CD4-positive, CD25-positive, alpha-beta regulatory T cell (primary cell): ENCODE data around the gene LTBP4. TPM values are rescaled to one million over a fixed set of nuclear protein-coding genes. Genes with fewer than 3 reads are reported as not detected.

ENCODE experiments used
- ATAC-seq, 2 donors: fragments of 150-1000 bp; cut with Tn5 transposase; one replicate each; pipeline ENCODE4 v1.10.0; 2021; ENCODE audit warnings: low read depth in 2 of 2, moderate number of reproducible peaks in 2 of 2, moderate library complexity in 1 of 2
- DNase-seq, 3 donors: peaks; one replicate each; pipeline versions ENCODE4 v3.0.0 to v3.0.0-alpha.2; 2012 to 2022; ENCODE audit warnings: mixed read lengths in 1 of 3
- H3K27ac ChIP-seq: one replicate; pipeline ENCODE4 v1.7.0; 2013; ENCODE audit warnings: mild to moderate bottlenecking, low read length; ENCODE audit not compliant: insufficient read depth, poor library complexity, severe bottlenecking
- H3K27me3 ChIP-seq: one replicate; pipeline ENCODE4 v1.7.0; 2013; ENCODE audit warnings: low read length; ENCODE audit not compliant: control insufficient read depth, insufficient read depth
- H3K36me3 ChIP-seq: one replicate; pipeline ENCODE4 v1.7.0; 2013; ENCODE audit warnings: mild to moderate bottlenecking, low read length, moderate library complexity; ENCODE audit not compliant: control insufficient read depth, insufficient read depth
- H3K4me1 ChIP-seq: 2 replicates; pipeline ENCODE4 v1.7.0; 2013; ENCODE audit warnings: mild to moderate bottlenecking, low read length; ENCODE audit not compliant: insufficient read depth, control insufficient read depth, poor library complexity, severe bottlenecking
- H3K4me3 ChIP-seq: one replicate; pipeline ENCODE4 v1.7.0; 2013; ENCODE audit warnings: low read depth, mild to moderate bottlenecking, low read length, moderate library complexity
- H3K9me3 ChIP-seq, 2 experiments: 1 replicate in 1 of 2; 2 replicates in 1 of 2; pipeline ENCODE4 v1.7.0; 2013; ENCODE audit warnings: low read length in 2 of 2, mild to moderate bottlenecking in 1 of 2, moderate library complexity in 1 of 2; ENCODE audit not compliant: control insufficient read depth in 2 of 2
- H3K27ac Mint-ChIP-seq, 3 donors: one replicate each; pipeline ENCODE4 v1.8.0; 2020 to 2022; ENCODE audit warnings: mild to moderate bottlenecking in 3 of 3, mixed read lengths in 3 of 3, moderate library complexity in 2 of 3
- H3K27me3 Mint-ChIP-seq: one replicate; pipeline ENCODE4 v1.8.0; 2022; ENCODE audit warnings: mild to moderate bottlenecking, mixed read lengths
- H3K36me3 Mint-ChIP-seq: one replicate; pipeline ENCODE4 v1.8.0; 2020; ENCODE audit warnings: mixed read lengths
- H3K4me1 Mint-ChIP-seq, 4 donors: one replicate each; pipeline ENCODE4 v1.8.0; 2020 to 2022; ENCODE audit warnings: mixed read lengths in 4 of 4, mild to moderate bottlenecking in 1 of 4
- H3K4me3 Mint-ChIP-seq, 4 donors: one replicate each; pipeline ENCODE4 v1.8.0; 2020 to 2022; ENCODE audit warnings: mild to moderate bottlenecking in 4 of 4, mixed read lengths in 4 of 4, moderate library complexity in 3 of 4
- H3K9me3 Mint-ChIP-seq, 7 donors: one replicate each; pipeline ENCODE4 v1.8.0; 2020 to 2022; ENCODE audit warnings: mixed read lengths in 7 of 7, mild to moderate bottlenecking in 3 of 7, moderate library complexity in 2 of 7
- polyA plus RNA-seq, 4 donors: library from polyadenylated mRNA; unstranded; fragments of 300-500 nt; fragmentation: Illumina TruSeq; gene quantifications; one replicate each; pipeline ENCODE4 v1.2.3, GENCODE V29; 2021
- total RNA-seq: library from RNA; stranded (reverse); gene quantifications from one replicate; pipeline ENCODE4 v1.2.3, GENCODE V29; 2022

Gene LTBP4
- total and polyA plus RNA-seq, 5 donors from 2014 or later: 20.7 to 115 (median 30.9) TPM

- no peaks in the 10 kb centered on the region for H3K36me3 Mint-ChIP-seq
- peak overlapping the region in 1 of 3 donors; percentile 13 for H3K27ac Mint-ChIP-seq
- peak in 1 of 3 donors; percentile 26 for DNase-seq
- Histone ChIP-seq H3K36me3 (no peaks in the 10 kb centered on the region), H3K9me3 (no peaks in the 10 kb centered on the region), H3K4me1 (peaks cover 80% of the 10 kb centered on the region), H3K4me3 (no peak overlapping the region), H3K27ac (no peak overlapping the region), H3K27me3 (peaks cover 11% of the 10 kb centered on the region)
- H3K4me3 Mint-ChIP-seq: peak overlapping the region in 3 of 4 donors; percentile 55 to 77 (median 77)
- peaks cover 5 to 68% (median 31%) of the 10 kb centered on the region in 4 donors for H3K4me1 Mint-ChIP-seq
- peaks cover 0 to 2% (median 0%) of the 10 kb centered on the region in 7 donors for H3K9me3 Mint-ChIP-seq
- ATAC-seq: no peak
- peaks cover 55% of the 10 kb centered on the region for H3K27me3 Mint-ChIP-seq
Measured at GRCh38 chr19:40599331-40599901, 1.8 kb upstream of the LTBP4 start.

GRCh38 chr19:40599902-40600569 lies 1.1 kb upstream of the LTBP4 start:
- Mint-ChIP-seq H3K27me3 (peaks cover 55% of the 10 kb centered on the region), H3K9me3 (peaks cover 0 to 2% (median 0%) of the 10 kb centered on the region in 7 donors), H3K27ac (peak overlapping the region in 1 of 3 donors; percentile 13), H3K4me1 (peaks cover 5 to 68% (median 34%) of the 10 kb centered on the region in 4 donors), H3K36me3 (no peaks in the 10 kb centered on the region), H3K4me3 (peak overlapping the region; percentile 18 to 78 (median 74))
- ATAC-seq (no peak), DNase-seq (no peak)
- H3K4me1 ChIP-seq: peaks cover 80% of the 10 kb centered on the region
- peaks cover 11% of the 10 kb centered on the region for H3K27me3 ChIP-seq
- H3K36me3 ChIP-seq: no peaks in the 10 kb centered on the region
- H3K4me3 ChIP-seq: no peak overlapping the region
- H3K27ac ChIP-seq: no peak overlapping the region
- H3K9me3 ChIP-seq: no peaks in the 10 kb centered on the region

DNA sequence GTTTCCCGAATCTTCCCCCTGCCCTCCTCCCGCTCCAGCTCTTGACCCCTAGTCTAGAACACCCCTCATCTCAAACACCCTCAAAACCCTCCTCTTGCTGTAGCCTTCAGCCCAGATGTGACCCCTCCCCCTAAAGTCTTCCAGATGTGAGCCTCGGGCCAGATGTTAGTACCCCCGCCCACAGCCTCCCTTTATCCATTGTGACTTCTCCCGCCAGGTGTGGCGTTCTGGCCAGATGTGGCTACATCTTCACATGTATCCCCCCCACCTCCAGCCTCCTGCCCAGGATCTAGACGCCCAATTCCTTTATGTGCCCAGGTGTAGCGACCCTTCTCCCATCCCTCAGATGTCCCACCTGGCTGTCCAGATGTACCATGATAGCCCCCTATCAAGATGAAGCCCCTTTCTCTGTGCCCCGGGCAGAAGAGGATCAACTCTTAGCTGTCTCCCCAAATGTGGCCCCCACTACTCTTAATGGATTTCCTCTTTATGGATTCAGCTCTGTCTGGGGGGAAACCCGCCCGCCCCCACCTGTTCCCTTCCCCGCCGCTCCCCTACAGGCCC lies 517 bp upstream of the LTBP4 start:
- ATAC-seq (no peak), DNase-seq (no peak)
- no peaks in the 10 kb centered on the region for H3K36me3 ChIP-seq
- Mint-ChIP-seq H3K9me3 (peaks cover 0 to 2% (median 0%) of the 10 kb centered on the region in 7 donors), H3K4me3 (peak overlapping the region; percentile 18 to 78 (median 73)), H3K27me3 (peaks cover 55% of the 10 kb centered on the region), H3K27ac (peak overlapping the region in 2 of 3 donors; percentile 20 to 81), H3K36me3 (no peaks in the 10 kb centered on the region), H3K4me1 (peaks cover 5 to 72% (median 37%) of the 10 kb centered on the region in 4 donors)
- peaks cover 11% of the 10 kb centered on the region for H3K27me3 ChIP-seq
- peaks cover 83% of the 10 kb centered on the region for H3K4me1 ChIP-seq
- no peak overlapping the region for H3K27ac ChIP-seq
- H3K9me3 ChIP-seq: no peaks in the 10 kb centered on the region
- H3K4me3 ChIP-seq: no peak overlapping the region

GRCh38 chr19:40603071-40603388 lies 1.9 kb downstream of the LTBP4 start:
- peaks cover 83% of the 10 kb centered on the region for H3K4me1 ChIP-seq
- Mint-ChIP-seq H3K27ac (peak overlapping the region; percentile 67 to 98 (median 92)), H3K27me3 (peaks cover 42% of the 10 kb centered on the region), H3K4me1 (peaks cover 9 to 83% (median 36%) of the 10 kb centered on the region in 4 donors), H3K36me3 (no peaks in the 10 kb centered on the region), H3K4me3 (peak overlapping the region; percentile 89 to 97 (median 92)), H3K9me3 (peaks cover 0 to 2% (median 0%) of the 10 kb centered on the region in 7 donors)
- peaks cover 11% of the 10 kb centered on the region for H3K27me3 ChIP-seq
- no peaks in the 10 kb centered on the region for H3K9me3 ChIP-seq
- ATAC-seq: no peak
- H3K36me3 ChIP-seq: no peaks in the 10 kb centered on the region
- peak overlapping the region; percentile 50 for H3K4me3 ChIP-seq
- DNase-seq: no peak
- peak overlapping the region; percentile 56 for H3K27ac ChIP-seq

- Mint-ChIP-seq H3K27ac (peak overlapping the region; percentile 92 to 98 (median 97)), H3K9me3 (peaks cover 0 to 2% (median 0%) of the 10 kb centered on the region in 7 donors), H3K27me3 (peaks cover 38% of the 10 kb centered on the region), H3K4me1 (peaks cover 9 to 83% (median 35%) of the 10 kb centered on the region in 4 donors), H3K36me3 (no peaks in the 10 kb centered on the region), H3K4me3 (peak overlapping the region; percentile 89 to 97 (median 92))
- Histone ChIP-seq H3K9me3 (no peaks in the 10 kb centered on the region), H3K36me3 (no peaks in the 10 kb centered on the region), H3K4me3 (peak overlapping the region; percentile 50), H3K27me3 (peaks cover 11% of the 10 kb centered on the region), H3K4me1 (peaks cover 82% of the 10 kb centered on the region), H3K27ac (peak overlapping the region; percentile 61)
- DNase-seq (peak; percentile 96 to 100 (median 97)), ATAC-seq (peak; percentile 76 to 81)
Measured at GRCh38 chr19:40603389-40604170, 2.4 kb downstream of the LTBP4 start.

DNA sequence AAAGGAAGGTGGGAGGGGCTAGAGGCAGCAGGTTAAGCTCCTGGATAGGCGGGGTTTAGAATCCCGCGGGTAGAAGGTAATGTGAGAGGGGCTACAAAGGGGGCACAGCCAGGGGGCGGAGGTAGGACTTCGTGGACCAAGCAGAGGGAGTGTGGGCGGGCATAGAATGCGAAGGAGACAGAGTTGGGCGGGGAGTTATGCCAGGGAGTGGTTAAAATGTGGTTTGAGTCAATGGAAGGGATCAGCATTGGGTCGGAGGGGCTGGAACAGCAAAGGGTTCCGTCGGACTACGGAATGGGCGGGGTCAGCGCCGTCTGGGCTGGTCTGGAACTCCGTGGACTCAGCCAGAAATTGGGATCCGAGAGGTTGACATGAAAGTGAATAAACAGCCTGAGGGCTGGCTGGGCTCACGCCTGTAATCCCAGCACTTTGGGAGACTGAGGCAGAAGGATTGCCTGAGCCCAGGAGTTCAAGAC lies 3.0 kb downstream of the LTBP4 start:
- peaks cover 32% of the 10 kb centered on the region for H3K27me3 Mint-ChIP-seq
- Histone ChIP-seq H3K9me3 (no peaks in the 10 kb centered on the region), H3K4me1 (peaks cover 82% of the 10 kb centered on the region), H3K27me3 (peaks cover 7% of the 10 kb centered on the region), H3K27ac (peak overlapping the region; percentile 61), H3K4me3 (peak overlapping the region; percentile 44), H3K36me3 (no peaks in the 10 kb centered on the region)
- peaks cover 0 to 2% (median 0%) of the 10 kb centered on the region in 7 donors for H3K9me3 Mint-ChIP-seq
- H3K27ac Mint-ChIP-seq: peak overlapping the region; percentile 92 to 98 (median 97)
- H3K36me3 Mint-ChIP-seq: no peaks in the 10 kb centered on the region
- no peak for ATAC-seq
- H3K4me1 Mint-ChIP-seq: peaks cover 9 to 83% (median 34%) of the 10 kb centered on the region in 4 donors
- peak overlapping the region; percentile 89 to 97 (median 92) for H3K4me3 Mint-ChIP-seq
- no peak for DNase-seq

- H3K36me3 Mint-ChIP-seq: no peaks in the 10 kb centered on the region
- H3K27ac Mint-ChIP-seq: peak overlapping the region in 2 of 3 donors; percentile 92 to 96
- H3K4me3 Mint-ChIP-seq: peak overlapping the region; percentile 89 to 97 (median 92)
- DNase-seq (no peak), ATAC-seq (no peak)
- no peaks in the 10 kb centered on the region for H3K36me3 ChIP-seq
- H3K4me3 ChIP-seq: peak overlapping the region; percentile 44
- H3K27ac ChIP-seq: peak overlapping the region; percentile 78
- peaks cover 82% of the 10 kb centered on the region for H3K4me1 ChIP-seq
- peaks cover 26% of the 10 kb centered on the region for H3K27me3 Mint-ChIP-seq
- peaks cover 0 to 2% (median 0%) of the 10 kb centered on the region in 7 donors for H3K9me3 Mint-ChIP-seq
- H3K4me1 Mint-ChIP-seq: peaks cover 9 to 82% (median 34%) of the 10 kb centered on the region in 4 donors
- H3K9me3 ChIP-seq: no peaks in the 10 kb centered on the region
- peaks cover 5% of the 10 kb centered on the region for H3K27me3 ChIP-seq
Measured at GRCh38 chr19:40604647-40605215, 3.6 kb downstream of the LTBP4 start.
